Measurements from ENCODE around the gene MRPS9.

The MRPS9 gene

DNA sequence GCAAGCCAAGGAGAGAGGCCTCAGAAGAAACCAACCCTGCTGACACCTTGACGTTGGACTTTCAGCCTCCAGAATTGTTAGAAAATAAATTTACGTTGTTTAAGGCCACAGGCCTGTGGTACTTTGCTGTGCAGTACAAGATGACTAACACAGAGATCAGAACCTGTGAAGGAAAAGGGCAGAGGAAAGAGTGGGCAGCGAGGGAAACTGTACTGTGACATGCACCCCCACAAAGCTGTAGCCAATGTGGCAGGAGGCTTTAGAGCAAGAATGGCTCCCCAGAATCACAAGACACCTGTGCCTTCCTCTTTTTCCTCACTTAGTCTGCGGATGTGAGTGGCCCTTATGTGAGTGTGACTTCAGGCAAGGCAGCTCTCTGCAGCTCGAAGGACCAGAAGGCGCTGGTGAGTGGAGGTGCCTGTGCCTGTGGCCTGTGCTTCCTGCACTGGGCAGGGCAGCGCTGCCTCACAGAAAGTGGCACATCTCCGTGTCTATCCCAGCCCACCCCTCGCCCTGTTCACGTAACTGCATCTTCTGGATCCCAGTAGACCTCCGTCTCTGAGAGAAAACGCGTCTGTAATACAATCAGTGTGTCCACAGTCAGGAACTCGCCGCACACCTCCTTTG, 89.5 kb downstream of the MRPS9 start:
- TF ChIP-seq SPI1 (IDR thresholded peaks at IDR 0.05; ENCODE audit: low read depth, low read length) = no peak
- TF ChIP-seq POLR2A (IDR thresholded peaks at IDR 0.05; ENCODE audit: low read depth, low read length) = no peak
- TF ChIP-seq POU2F2 (IDR thresholded peaks at IDR 0.05; ENCODE audit: low read depth, low read length) = no peak
- no peak for TF ChIP-seq POLR2AphosphoS5 (IDR thresholded peaks at IDR 0.05; ENCODE audit: low read depth, low read length)
- no peak for TF ChIP-seq PAX5 (IDR thresholded peaks at IDR 0.05; ENCODE audit: insufficient read depth, low read length, severe bottlenecking)
- no peak for TF ChIP-seq TAF1 (IDR thresholded peaks at IDR 0.05; ENCODE audit: low read depth, low read length)
- FAIRE-seq = no peak
- DNase-seq (ENCODE audit: insufficient read length, low spot score) = no peak

DNA sequence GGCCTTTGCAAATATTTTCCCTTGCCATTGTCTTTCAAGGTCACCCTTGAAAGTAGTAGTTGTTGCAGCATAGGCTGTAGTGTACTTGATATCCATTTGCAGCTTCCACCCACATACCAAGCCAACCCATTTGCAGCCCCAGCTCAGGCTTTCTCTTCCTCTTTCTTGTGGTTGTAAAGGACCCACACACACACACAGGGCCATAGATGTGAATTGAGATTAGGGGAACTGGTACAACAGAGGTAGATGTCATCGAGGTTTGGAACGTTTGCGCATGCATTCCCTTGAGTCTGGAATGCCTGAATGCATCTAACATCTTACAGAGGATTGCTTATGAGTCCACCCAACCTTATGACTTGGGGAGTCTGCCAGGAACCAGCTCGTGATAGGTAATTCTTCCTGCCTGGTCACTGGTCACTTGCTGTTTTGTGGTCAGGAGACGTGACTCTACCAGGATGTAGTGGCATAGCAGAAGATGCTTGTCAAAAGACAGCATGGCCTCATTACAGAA, 91.9 kb downstream of the MRPS9 start:
- FAIRE-seq (peak; percentile 91), DNase-seq (ENCODE audit: insufficient read length, low spot score) (peak; percentile 47)
- TF ChIP-seq SPI1 (IDR thresholded peaks at IDR 0.05; ENCODE audit: low read depth, low read length) = peak; percentile 98
- TF ChIP-seq POLR2AphosphoS5 (IDR thresholded peaks at IDR 0.05; ENCODE audit: low read depth, low read length) = no peak
- TF ChIP-seq POU2F2 (IDR thresholded peaks at IDR 0.05; ENCODE audit: low read depth, low read length) = peak; percentile 77; the same call in 1 of the 2 replicates
- no peak for TF ChIP-seq POLR2A (IDR thresholded peaks at IDR 0.05; ENCODE audit: low read depth, low read length)
- no peak for TF ChIP-seq PAX5 (IDR thresholded peaks at IDR 0.05; ENCODE audit: insufficient read depth, low read length, severe bottlenecking)

- FAIRE-seq (no peak), DNase-seq (ENCODE audit: insufficient read length, low spot score) (no peak)
- TF ChIP-seq POU2F2 (IDR thresholded peaks at IDR 0.05; ENCODE audit: low read depth, low read length) = no peak
- no peak for TF ChIP-seq SPI1 (IDR thresholded peaks at IDR 0.05; ENCODE audit: low read depth, low read length)
- TF ChIP-seq PAX5 (IDR thresholded peaks at IDR 0.05; ENCODE audit: insufficient read depth, low read length, severe bottlenecking) = no peak
- TF ChIP-seq POLR2AphosphoS5 (IDR thresholded peaks at IDR 0.05; ENCODE audit: low read depth, low read length) = no peak
- TF ChIP-seq TAF1 (IDR thresholded peaks at IDR 0.05; ENCODE audit: low read depth, low read length) = no peak
- TF ChIP-seq POLR2A (IDR thresholded peaks at IDR 0.05; ENCODE audit: low read depth, low read length) = no peak
These were observed 92.7 kb downstream of the MRPS9 start for GRCh38 chr2:105130546-105130945.

- TF ChIP-seq PAX5 (IDR thresholded peaks at IDR 0.05; ENCODE audit: insufficient read depth, low read length, severe bottlenecking) = no peak
- TF ChIP-seq SPI1 (IDR thresholded peaks at IDR 0.05; ENCODE audit: low read depth, low read length) = no peak
- no peak for TF ChIP-seq POLR2A (IDR thresholded peaks at IDR 0.05; ENCODE audit: low read depth, low read length)
- TF ChIP-seq TAF1 (IDR thresholded peaks at IDR 0.05; ENCODE audit: low read depth, low read length) = no peak
- TF ChIP-seq POU2F2 (IDR thresholded peaks at IDR 0.05; ENCODE audit: low read depth, low read length) = no peak
- no peak for TF ChIP-seq POLR2AphosphoS5 (IDR thresholded peaks at IDR 0.05; ENCODE audit: low read depth, low read length)
- DNase-seq (ENCODE audit: insufficient read length, low spot score) (no peak), FAIRE-seq (no peak)
These were observed 96.2 kb downstream of the MRPS9 start for GRCh38 chr2:105134081-105134480.

GRCh38 chr2:105135436-105135835, 97.6 kb downstream of the MRPS9 start:
- TF ChIP-seq PAX5 (IDR thresholded peaks at IDR 0.05; ENCODE audit: insufficient read depth, low read length, severe bottlenecking) (no peak), POLR2A (IDR thresholded peaks at IDR 0.05; ENCODE audit: low read depth, low read length) (no peak), SPI1 (IDR thresholded peaks at IDR 0.05; ENCODE audit: low read depth, low read length) (no peak), POU2F2 (IDR thresholded peaks at IDR 0.05; ENCODE audit: low read depth, low read length) (no peak), POLR2AphosphoS5 (IDR thresholded peaks at IDR 0.05; ENCODE audit: low read depth, low read length) (no peak)
- no peak for FAIRE-seq
- DNase-seq (ENCODE audit: insufficient read length, low spot score) = no peak

DNA sequence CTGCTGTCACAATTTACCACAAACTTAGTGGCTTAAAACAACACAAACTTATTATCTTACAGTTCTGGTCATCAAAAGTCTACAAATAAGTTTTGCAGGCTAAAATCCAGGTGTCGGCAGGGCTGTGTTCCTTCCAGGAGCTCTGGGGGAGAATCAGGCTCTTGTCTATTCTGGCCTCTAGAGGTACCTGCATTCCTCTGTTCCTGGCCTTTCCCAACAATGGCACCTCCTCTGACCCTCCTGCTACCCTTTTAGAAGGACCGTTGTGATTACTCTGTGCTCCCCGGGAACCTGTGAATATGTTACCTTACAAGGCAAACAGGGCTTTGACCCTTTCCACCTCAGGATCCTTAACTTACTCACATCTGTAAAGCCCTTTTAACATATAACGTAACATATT, 98.5 kb downstream of the MRPS9 start:
- no peak for FAIRE-seq
- no peak for DNase-seq (ENCODE audit: insufficient read length, low spot score)
- TF ChIP-seq PAX5 (IDR thresholded peaks at IDR 0.05; ENCODE audit: insufficient read depth, low read length, severe bottlenecking) = no peak
- no peak for TF ChIP-seq POLR2A (IDR thresholded peaks at IDR 0.05; ENCODE audit: low read depth, low read length)
- TF ChIP-seq TAF1 (IDR thresholded peaks at IDR 0.05; ENCODE audit: low read depth, low read length) = no peak
- TF ChIP-seq POLR2AphosphoS5 (IDR thresholded peaks at IDR 0.05; ENCODE audit: low read depth, low read length) = no peak
- TF ChIP-seq SPI1 (IDR thresholded peaks at IDR 0.05; ENCODE audit: low read depth, low read length) = no peak
- TF ChIP-seq POU2F2 (IDR thresholded peaks at IDR 0.05; ENCODE audit: low read depth, low read length) = no peak

GRCh38 chr2:105138643-105139042, 100.8 kb downstream of the MRPS9 start:
- DNase-seq (ENCODE audit: insufficient read length, low spot score) = no peak
- FAIRE-seq = no peak
- TF ChIP-seq POLR2A (IDR thresholded peaks at IDR 0.05; ENCODE audit: low read depth, low read length) (no peak), POLR2AphosphoS5 (IDR thresholded peaks at IDR 0.05; ENCODE audit: low read depth, low read length) (no peak)

DNA sequence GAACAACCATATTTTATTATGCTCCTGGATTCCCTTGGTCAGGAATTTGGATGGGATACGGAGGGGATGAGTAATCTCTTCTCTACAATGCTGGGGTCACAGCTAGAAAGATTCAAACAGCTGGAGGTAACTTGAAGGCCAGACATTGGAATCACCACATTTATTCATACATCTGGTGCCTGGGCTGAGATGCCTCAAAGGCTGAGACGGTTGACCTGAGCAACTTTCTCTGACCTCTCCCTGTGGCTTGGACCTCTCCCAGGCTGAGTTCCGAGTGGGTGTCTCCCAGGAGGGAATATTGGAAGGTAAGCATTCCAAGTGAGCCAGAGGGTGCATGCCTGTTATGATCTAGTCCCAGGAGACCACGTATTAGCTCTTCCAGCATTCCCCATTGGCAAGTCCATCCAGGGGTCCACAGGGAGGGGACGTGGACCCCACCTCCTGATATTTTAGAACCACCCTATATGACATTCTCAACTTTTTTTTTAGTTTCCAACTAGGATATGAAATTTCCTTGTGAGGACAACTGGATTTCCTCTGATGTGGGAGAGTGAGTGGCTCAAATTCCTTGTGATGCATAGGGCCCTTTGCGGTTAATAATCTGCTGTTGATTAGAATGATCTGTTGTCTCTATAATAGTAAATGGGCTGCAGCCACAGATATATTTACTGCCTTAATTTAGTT, 101.8 kb downstream of the MRPS9 start:
- DNase-seq (ENCODE audit: insufficient read length, low spot score) (no peak), FAIRE-seq (no peak)
- TF ChIP-seq POU2F2 (IDR thresholded peaks at IDR 0.05; ENCODE audit: low read depth, low read length) (no peak), POLR2AphosphoS5 (IDR thresholded peaks at IDR 0.05; ENCODE audit: low read depth, low read length) (no peak), PAX5 (IDR thresholded peaks at IDR 0.05; ENCODE audit: insufficient read depth, low read length, severe bottlenecking) (no peak)

DNA sequence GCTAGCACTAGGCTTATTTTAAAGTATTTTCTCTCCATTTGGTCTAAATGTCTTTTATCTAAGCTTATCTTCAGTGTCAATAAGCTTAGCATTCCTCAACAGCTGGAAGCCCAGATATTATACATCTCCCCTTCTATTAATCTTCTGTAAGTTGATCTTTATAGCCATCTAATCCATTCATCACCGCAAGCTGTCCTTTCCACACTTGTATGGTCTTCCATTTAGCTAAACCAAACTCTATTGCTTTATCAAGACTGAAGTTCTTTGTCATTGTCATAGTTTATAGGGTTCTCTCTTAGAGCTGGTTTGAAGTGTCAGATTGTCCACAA, 102.3 kb downstream of the MRPS9 start:
- TF ChIP-seq POLR2AphosphoS5 (IDR thresholded peaks at IDR 0.05; ENCODE audit: low read depth, low read length) (no peak), POLR2A (IDR thresholded peaks at IDR 0.05; ENCODE audit: low read depth, low read length) (no peak), PAX5 (IDR thresholded peaks at IDR 0.05; ENCODE audit: insufficient read depth, low read length, severe bottlenecking) (no peak), TAF1 (IDR thresholded peaks at IDR 0.05; ENCODE audit: low read depth, low read length) (no peak), SPI1 (IDR thresholded peaks at IDR 0.05; ENCODE audit: low read depth, low read length) (no peak), POU2F2 (IDR thresholded peaks at IDR 0.05; ENCODE audit: low read depth, low read length) (no peak)
- DNase-seq (ENCODE audit: insufficient read length, low spot score) (no peak), FAIRE-seq (no peak)

DNA sequence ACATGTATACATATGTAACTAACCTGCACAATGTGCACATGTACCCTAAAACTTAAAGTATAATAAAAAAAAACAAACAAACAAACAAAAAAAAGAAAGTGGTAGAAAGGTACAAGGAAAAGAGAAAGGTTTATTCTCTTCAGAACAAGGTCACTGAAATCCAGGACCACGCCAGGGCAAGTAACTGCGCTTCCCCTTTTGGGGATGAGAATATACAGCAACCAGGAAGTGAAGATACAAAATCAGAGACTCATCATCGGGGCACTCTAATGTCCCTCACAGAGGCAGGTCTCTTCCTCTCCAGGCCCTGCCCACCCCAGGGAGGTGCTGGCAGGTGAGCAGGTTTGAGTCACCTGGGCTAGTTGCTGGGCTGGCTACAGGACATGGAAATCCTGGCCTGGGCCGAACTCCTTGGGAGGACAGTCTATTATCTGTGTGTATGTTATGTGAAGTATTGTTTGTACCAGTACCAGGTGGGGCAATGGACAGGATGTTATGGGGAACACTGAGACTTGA, 103.3 kb downstream of the MRPS9 start:
- no peak for DNase-seq (ENCODE audit: insufficient read length, low spot score)
- FAIRE-seq = no peak
- TF ChIP-seq POLR2AphosphoS5 (IDR thresholded peaks at IDR 0.05; ENCODE audit: low read depth, low read length) (no peak), SPI1 (IDR thresholded peaks at IDR 0.05; ENCODE audit: low read depth, low read length) (peak; percentile 51)

All from GM12891 (cell line).